Heart right ventricle (tissue), 16 donors: Measurements from ENCODE around the gene AQR. TPM values are rescaled to one million over a fixed set of nuclear protein-coding genes. Genes with fewer than 3 reads are reported as not detected.

Experiments used
- ATAC-seq, 8 donors: fragments of 200-7000 bp; cut with Tn5 transposase; one replicate each; pipeline ENCODE4 v1.9.1; 2020; ENCODE audit warnings: mild to moderate bottlenecking in 8 of 8, moderate library complexity in 8 of 8, moderate number of reproducible peaks in 1 of 8
- DNase-seq, 2 donors: peaks; one replicate each; pipeline ENCODE4 v3.0.0-alpha.2; 2020
- H3K27ac ChIP-seq, 10 donors: fragments of 200-600 bp; sonication (generic) in 2 of 10; one replicate each; pipeline versions ENCODE4 v1.5.0 to v1.8.0; 2020 to 2022; ENCODE audit warnings: mild to moderate bottlenecking in 3 of 10
- H3K27me3 ChIP-seq, 7 donors: fragments of 200-600 bp; one replicate each; pipeline ENCODE4 v1.8.0; 2021 to 2022; ENCODE audit warnings: mild to moderate bottlenecking in 2 of 7
- H3K36me3 ChIP-seq, 9 donors: fragments of 200-600 bp; sonication (generic) in 1 of 9; one replicate each; pipeline versions ENCODE4 v1.5.0 to v1.8.0; 2020 to 2022; ENCODE audit warnings: mild to moderate bottlenecking in 2 of 9
- H3K4me1 ChIP-seq, 9 donors: fragments of 200-600 bp; sonication (generic) in 1 of 9; one replicate each; pipeline versions ENCODE4 v1.5.0 to v1.8.0; 2020 to 2022; ENCODE audit warnings: mild to moderate bottlenecking in 4 of 9
- H3K4me3 ChIP-seq, 10 donors: fragments of 200-600 bp; sonication (generic) in 2 of 10; one replicate each; pipeline versions ENCODE4 v1.5.0 to v1.8.0; 2020 to 2022; ENCODE audit warnings: mild to moderate bottlenecking in 7 of 10, moderate library complexity in 2 of 10
- H3K9me3 ChIP-seq, 11 donors: fragments of 200-600 bp in 10 of 11; sonication (generic) in 2 of 11; one replicate each; pipeline versions ENCODE4 v1.5.0 to v1.8.0; 2013 to 2022; ENCODE audit warnings: mild to moderate bottlenecking in 2 of 11, control low read depth in 1 of 11, moderate library complexity in 1 of 11
- CTCF ChIP-seq, 9 donors: fragments of 200-600 bp; sonication (generic) in 2 of 9; IDR thresholded peaks; one replicate each; pipeline versions ENCODE4 v1.5.0 to v1.8.0; 2021 to 2022; ENCODE audit warnings: antibody characterized with exemption in 9 of 9, mild to moderate bottlenecking in 5 of 9, moderate library complexity in 1 of 9
- WGBS, 2 donors: extraction: QIAGEN DNeasy Blood & Tissue Kit; methylation state at CpG; one replicate each; pipeline ENCODE4 v1.1.7; 2013; ENCODE audit warnings: inconsistent platforms in 1 of 2; 5-methylcytosine and 5-hydroxymethylcytosine counted together
- intact Hi-C, 10 donors: fragments of 100-400 bp; cut with DNase I; formaldehyde crosslinking; loops; one replicate each; pipeline versions ENCODE4 v1.11.1 to v1.14.2; 2022
- polyA plus RNA-seq, 2 donors: library from polyadenylated mRNA; stranded (reverse); fragments of 200-250 nt; gene quantifications; one replicate each; pipeline ENCODE4 v1.2.3, GENCODE V29; 2013
- total RNA-seq, 10 donors: library from RNA; stranded (reverse); fragmentation: NEBNext Ultra II Directional in 3 of 10; extraction: Animal tissue kit (Norgen Biotek cat#: 25700) in 3 of 10; gene quantifications; one replicate each; pipeline versions ENCODE4 v1.2.1 to v1.2.4, GENCODE V29; 2021 to 2023
- donor health status: Arrhythmogenic right ventricular cardiomyopathy.
- donor health status: ischemic (EF 13 %, LVEDD 7.1; RV severe dilation, severe dysfunction).
- donor health status: healthy with polysubstance abuse.
- donor health status: DM: no; HTN: yes; CAD: no.
- donor health status: DM: no; HTN: no; CAD: no.
- donor health status: ischemic (EF 25% LVEDD 6.9; RV normal size, moderate dysfunction).
- donor health status: ischemic (EF 25% LVEDD 5.7; RV mildly dilated, moderate dysfunction).
- donor health status: healthy.
- donor health status: DM: yes; HTN: yes; CAD: no.
- donor health status: Ischemic cardiomyopathy.
- donor health status: ischemic (EF 35%, LVEDD 5.7; RV mildly dilated, moderate dysfunction).
- donor health status: nonischemic (EF 11% LVEDD 7.7; RV severe dilation, severe dysfunction).
- donor health status: DM: yes; HTN: yes; CAD: no.
- donor health status: PGD.
- donor health status: ischemic (EF 29% LVEDD 5.4; RV normal size, mild dysfunction).
- donor health status: nonischemic (EF 23%, LVEDD 6.1; RV moderate dilation, normal function).

AQR gene
- total and polyA plus RNA-seq, 12 donors = 6.5 to 14.6 (median 10.8) TPM

DNA sequence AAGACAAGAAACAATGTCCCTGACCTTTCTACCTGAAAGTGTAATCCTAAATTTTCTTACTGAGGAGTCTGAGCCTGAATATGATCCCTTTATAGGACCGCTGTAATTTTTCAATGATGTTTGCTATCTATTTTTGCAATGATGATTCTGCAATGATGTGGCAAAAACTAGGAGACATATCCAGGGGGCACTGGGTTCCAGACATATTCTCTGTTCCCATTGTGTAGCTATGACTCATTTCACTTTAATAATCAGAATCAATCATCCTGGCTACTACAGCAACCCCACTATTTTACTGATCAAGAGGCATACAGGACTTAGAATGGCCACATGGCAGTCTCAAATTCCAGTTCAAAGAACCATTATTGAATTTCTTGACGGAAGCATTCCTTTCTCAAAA, 85.9 kb downstream of the AQR start:
- peaks cover 0 to 4% (median 0%) of the 10 kb centered on the region in 9 donors for H3K4me1 ChIP-seq
- H3K36me3 ChIP-seq = peaks cover 0 to 100% (median 34%) of the 10 kb centered on the region in 9 donors
- H3K4me3 ChIP-seq = no peak overlapping the region
- no peak for DNase-seq
- intact Hi-C loops = no loop called here
- ATAC-seq = no peak
- TF ChIP-seq CTCF (IDR thresholded peaks at IDR 0.05) = no peak
- H3K27ac ChIP-seq = no peak overlapping the region
- no peaks in the 10 kb centered on the region for H3K27me3 ChIP-seq
- 99% methylated on average over 2 of the region's 2 CpGs for WGBS, 2 donors
- no peaks in the 10 kb centered on the region for H3K9me3 ChIP-seq

- no peak overlapping the region for H3K27ac ChIP-seq
- ATAC-seq (no peak), DNase-seq (no peak)
- WGBS, 2 donors = 76 to 80% methylated on average over 1 of the region's 1 CpG
- H3K36me3 ChIP-seq = peaks cover 0 to 100% (median 28%) of the 10 kb centered on the region in 9 donors
- no peak overlapping the region for H3K4me3 ChIP-seq
- no peaks in the 10 kb centered on the region for H3K27me3 ChIP-seq
- no peak for TF ChIP-seq CTCF (IDR thresholded peaks at IDR 0.05)
- intact Hi-C loops = no loop called here
- H3K4me1 ChIP-seq = peaks cover 0 to 4% (median 0%) of the 10 kb centered on the region in 9 donors
- H3K9me3 ChIP-seq = no peaks in the 10 kb centered on the region
Measured at GRCh38 chr15:34883042-34883441, 86.5 kb downstream of the AQR start.

DNA sequence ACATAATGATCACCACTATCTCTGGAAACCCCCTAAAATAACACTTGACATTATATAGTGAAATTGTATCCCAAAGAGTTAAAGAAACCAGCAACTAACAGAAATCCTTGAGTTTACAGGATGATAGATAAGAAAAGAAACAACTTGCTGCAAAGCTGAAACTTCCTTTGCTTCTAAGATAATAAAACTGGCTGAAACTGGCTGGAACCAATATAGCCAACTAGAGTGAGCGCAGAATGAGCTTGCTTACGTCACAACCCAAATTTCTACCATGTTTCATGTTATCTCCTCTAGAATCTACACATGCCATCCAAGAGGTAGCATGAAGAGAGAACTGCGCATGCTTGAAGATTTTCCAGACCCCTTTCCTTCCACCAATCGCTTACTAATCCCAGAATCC, 90.4 kb downstream of the AQR start:
- no peak overlapping the region for H3K4me3 ChIP-seq
- H3K36me3 ChIP-seq = peaks cover 0 to 98% (median 31%) of the 10 kb centered on the region in 9 donors
- no peaks in the 10 kb centered on the region for H3K9me3 ChIP-seq
- peaks cover 0 to 4% (median 0%) of the 10 kb centered on the region in 9 donors for H3K4me1 ChIP-seq
- intact Hi-C loops = no loop called here
- TF ChIP-seq CTCF (IDR thresholded peaks at IDR 0.05) = no peak
- no peak for ATAC-seq
- H3K27me3 ChIP-seq = no peaks in the 10 kb centered on the region
- no peak overlapping the region for H3K27ac ChIP-seq
- DNase-seq = no peak
- WGBS, 2 donors = 71 to 72% methylated on average over 4 of the region's 4 CpGs

DNA sequence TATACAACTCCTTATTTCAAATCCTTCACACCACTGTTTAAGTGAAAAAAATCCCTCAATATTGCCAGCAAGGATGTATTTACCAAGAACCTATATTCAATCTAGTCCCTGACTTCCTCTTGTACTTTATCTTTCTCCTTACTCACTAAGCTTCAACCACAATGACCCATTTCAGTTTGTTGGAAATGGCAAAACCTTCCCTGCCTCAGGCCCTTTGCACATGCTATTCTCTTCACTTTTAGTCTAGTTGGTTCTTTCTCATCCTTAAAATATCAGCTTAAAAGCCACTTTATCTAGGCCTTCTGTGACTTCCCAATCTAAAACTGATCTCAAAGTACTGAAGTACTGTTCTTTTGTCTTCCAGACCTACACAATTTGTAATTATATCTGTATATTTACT, 92.9 kb downstream of the AQR start:
- no peak overlapping the region for H3K27ac ChIP-seq
- TF ChIP-seq CTCF (IDR thresholded peaks at IDR 0.05) = no peak
- H3K27me3 ChIP-seq = no peaks in the 10 kb centered on the region
- H3K4me3 ChIP-seq = no peak overlapping the region
- no peaks in the 10 kb centered on the region for H3K9me3 ChIP-seq
- no peak for ATAC-seq
- intact Hi-C loops = no loop called here
- H3K4me1 ChIP-seq = no peaks in the 10 kb centered on the region
- no peak for DNase-seq
- peaks cover 0 to 97% (median 31%) of the 10 kb centered on the region in 9 donors for H3K36me3 ChIP-seq
